DMS153 treated with DMSO at 0.1 percent for 48 hours (cell line): ENCODE data around the gene SPTBN5.

ENCODE experiments used
- DNase-seq: peaks from one replicate; lab custom pipeline; 2025; ENCODE audit not compliant: unreplicated experiment; lab: John Stamatoyannopoulos, UW

SPTBN5 gene

DNA sequence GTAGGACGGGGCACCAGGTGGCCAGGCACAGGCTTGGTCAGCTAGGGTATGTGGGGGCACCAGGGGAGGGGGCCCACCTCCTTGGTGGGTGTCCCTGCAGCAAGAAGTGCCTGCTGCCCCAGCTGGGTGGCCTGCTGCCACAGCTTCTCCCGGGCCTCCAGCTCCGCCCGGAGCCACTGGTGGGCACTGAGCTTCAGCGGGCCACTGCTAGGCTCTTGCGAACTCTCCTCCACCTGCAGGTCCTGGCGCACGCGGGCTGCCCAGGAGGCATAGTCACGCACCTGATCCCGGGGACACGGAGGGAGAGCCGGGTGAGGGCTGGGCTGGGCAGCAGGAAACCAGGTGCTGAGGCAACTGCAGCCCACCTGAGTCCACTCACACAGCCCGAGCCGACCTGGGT, 25.5 kb downstream of the SPTBN5 start:
- DNase-seq, result no peak

GRCh38 chr15:41866872-41867579, 26.8 kb downstream of the SPTBN5 start:
- no peak for DNase-seq

DNA sequence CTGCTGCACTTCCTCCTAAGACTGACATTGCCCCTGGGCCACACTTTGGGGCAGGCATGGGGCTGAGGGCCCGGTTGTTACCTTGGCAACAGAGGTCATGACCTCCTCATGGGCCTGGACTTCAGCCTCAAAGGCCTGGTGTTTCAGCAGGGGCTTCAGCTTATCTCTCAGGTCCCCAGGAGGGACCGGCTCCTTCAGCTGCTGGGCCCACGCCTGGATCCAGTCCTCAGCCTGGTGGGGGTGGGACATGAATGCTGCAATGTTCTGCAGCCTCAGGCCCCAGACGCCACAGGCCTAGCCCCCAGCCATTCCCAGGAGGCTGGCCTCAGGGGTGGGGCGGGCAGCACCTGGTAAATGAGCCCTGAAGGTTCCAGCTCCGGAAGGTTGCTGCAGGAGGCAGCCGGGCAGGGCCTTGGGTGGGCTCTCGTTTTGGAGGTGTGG, 27.6 kb downstream of the SPTBN5 start:
- DNase-seq, result no peak

GRCh38 chr15:41865490-41866055, 28.3 kb downstream of the SPTBN5 start:
- DNase-seq, result no peak

- peak; percentile 36 for DNase-seq
Observed at GRCh38 chr15:41862515-41863116, 31.2 kb downstream of the SPTBN5 start.

DNA sequence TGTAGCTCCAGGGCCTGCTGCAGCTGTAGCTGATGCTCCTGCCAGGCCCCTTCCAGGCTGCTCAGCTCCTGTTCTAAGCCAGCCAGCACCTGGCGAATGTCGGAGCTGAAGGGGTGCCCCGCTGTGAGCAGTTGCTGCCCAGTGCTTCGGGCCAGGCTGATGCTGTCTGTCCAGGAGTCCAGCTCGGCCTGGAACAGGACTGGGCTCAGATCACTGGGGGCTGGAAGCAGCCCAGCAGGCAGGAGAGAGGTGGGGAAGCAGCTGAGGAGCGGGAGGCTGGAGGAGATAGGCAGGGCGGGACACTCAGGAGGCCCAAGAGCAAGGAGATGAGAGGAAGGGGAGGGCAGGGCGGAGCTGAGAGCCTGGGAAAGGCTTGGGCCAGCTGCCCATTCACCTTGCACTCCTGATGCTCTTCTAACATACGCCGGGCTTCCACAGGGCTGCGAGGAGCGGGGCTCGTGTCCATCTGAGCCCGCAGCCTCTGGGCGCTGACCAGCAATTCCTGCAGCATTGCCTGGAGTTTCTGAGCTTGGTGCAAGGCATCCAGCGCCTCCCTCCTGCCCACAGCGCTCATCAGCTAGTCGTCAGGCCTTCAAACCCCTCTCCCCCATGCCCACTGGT, 32.0 kb downstream of the SPTBN5 start:
- DNase-seq, result no peak

GRCh38 chr15:41860049-41860828, 33.6 kb downstream of the SPTBN5 start:
- DNase-seq, result no peak

DNA sequence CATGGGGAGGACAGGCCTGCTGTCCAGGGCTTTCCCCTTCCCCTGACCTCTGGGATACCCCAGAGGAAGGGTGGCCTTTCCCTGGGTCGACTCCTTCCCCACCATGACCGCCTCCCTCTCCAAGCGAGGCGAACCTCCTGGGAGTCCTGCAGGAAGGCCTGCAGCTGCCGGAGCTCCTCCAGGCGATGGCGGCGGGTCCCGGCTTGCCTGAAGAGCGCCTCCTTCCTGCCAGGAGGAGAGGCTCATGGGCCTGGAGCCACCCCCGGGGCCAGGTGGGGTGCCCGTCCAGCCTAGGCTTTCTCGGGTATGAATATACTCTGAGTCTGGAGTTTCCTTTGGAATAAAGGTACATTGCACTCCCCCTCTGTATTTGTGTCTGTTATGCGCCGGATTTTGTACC, 35.1 kb downstream of the SPTBN5 start:
- DNase-seq, result no peak

DNA sequence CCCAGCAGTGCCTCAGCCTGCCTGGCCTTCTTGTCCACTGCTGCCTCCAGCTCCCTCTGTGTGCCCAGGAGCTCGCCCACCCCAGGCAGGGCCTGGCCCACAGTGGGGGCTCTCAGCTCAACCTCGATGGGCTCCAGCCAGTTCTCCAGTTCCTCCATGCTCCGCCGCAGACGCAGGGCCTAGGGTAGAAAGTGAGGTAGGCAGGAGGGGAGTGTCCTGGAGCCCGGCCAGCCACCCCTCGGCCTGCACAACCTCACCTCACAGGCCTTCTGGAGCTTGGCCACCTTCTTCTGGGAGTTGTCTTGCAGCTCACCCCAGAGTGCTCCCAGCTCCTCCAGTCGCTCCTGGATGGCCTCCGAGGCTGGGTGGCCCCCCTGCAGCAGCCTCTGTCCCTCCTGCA, 36.5 kb downstream of the SPTBN5 start:
- no peak for DNase-seq

DNA sequence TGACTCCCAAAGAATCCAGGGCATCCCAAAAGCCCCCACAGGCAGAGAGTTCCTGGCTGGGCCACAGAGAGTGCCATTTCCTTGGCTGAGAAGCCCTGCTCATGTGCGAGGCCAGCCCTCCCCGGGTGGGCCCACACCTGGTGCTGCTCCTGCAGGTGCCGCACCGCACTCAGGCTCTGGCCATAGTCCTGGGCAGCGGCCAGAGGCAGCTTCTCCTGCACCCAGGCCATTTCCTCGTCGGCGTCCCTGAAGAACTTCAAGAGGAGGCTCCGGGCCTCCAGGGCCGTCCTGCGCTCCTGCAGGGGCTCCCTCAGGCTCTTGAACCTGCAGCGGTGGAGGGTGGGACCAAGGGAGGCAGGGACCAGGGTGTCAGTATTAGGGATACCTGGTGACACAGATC, 37.1 kb downstream of the SPTBN5 start:
- DNase-seq, result no peak

DNA sequence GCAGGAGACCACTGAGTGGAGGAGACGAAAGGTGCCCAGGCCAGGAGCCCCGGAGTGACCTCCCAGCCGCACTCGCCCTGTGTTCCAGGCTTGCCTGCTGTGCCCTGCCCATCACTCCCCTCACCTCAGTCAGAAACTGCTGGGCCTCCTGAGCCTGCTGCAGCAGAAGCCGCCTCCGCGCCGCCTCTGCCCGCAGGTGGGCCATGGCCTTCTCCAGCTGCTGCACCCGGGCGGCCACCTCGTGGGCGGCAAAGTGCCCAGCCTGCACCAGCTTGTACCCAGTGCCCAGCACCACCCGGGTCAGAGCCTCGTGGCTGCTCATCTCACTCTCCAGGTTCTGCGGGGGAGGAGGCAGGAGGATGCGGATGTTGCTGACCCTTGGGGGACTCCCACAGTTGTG, 37.6 kb downstream of the SPTBN5 start:
- DNase-seq, result no peak

DNA sequence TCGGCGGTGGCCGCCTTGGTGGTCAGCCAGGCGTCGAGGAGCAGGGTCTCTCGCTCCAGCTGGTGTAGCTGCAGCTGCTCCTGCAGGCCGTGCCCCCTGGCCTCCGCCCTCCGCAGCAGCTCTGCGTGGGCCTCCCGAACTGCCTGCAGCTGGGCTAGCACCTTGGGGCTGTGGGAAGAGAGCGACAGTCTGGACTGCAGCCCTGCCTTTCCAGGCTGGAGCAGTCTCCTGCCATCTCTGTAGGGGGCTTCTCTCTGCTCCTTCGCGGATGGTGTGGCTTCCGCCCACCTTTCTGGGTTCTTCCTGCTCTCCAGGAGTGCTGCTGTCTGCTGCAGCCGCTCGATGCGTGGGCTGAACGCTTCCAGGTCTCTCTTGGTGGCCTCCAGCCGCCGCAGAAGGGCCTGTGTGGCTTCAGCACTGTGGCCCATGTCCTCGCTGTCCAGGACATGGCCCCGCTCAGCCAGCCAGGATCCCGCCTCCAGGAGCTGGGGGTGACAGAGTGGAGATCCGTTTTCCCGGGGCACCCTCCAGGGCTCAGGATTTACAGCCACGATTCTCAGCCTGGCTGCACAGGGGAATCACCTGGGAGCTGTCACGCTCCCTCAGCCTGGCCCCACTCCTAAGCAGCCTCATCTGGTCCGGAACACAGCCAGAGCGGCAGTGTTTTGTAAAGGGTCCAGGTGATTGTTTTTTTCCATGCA, 38.4 kb downstream of the SPTBN5 start:
- DNase-seq, result no peak

DNA sequence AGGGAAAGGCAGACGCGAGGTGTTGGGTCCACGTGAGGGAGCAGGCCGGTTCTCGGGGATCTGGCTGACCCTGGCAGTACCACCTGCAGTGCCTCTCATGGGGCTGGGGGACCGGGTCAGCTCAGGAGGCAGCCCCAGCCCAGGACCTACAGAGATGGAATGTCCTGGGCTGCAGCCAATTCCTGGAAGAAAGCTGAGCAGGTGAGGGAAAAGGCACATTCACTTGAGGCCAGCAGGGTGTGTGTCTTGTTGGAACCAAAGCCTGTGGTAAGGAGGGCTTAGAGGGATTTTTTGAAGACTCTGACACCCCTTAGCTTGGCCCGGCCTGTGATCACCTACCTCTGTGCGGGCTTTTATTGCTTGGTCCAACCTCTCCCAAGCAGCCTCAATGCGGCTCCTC, 39.4 kb downstream of the SPTBN5 start:
- DNase-seq, result no peak

DNA sequence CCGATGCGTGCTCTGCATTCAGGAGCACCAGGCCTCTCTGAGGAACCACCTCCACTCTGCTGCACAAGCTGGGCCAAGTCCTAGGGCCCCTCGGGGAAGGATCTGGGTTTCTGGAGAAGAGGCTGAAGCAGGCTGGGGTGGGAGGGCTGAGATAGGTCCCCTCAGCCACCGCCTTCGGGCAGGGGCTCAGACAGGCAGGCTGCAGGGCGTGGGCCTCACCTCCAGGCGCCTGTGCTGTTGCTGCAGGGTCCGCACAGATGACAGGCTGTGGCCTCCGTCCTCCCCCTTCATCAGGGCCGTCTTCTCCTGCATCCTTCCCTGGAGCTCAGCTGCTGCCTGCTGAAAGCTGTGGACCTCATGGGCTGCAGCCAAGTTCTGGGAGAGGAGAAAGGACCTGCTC, 40.0 kb downstream of the SPTBN5 start:
- no peak for DNase-seq

GRCh38 chr15:41852736-41853590, 40.9 kb downstream of the SPTBN5 start:
- DNase-seq, result no peak

- no peak for DNase-seq
Observed at GRCh38 chr15:41851755-41852370, 42.0 kb downstream of the SPTBN5 start.

DNA sequence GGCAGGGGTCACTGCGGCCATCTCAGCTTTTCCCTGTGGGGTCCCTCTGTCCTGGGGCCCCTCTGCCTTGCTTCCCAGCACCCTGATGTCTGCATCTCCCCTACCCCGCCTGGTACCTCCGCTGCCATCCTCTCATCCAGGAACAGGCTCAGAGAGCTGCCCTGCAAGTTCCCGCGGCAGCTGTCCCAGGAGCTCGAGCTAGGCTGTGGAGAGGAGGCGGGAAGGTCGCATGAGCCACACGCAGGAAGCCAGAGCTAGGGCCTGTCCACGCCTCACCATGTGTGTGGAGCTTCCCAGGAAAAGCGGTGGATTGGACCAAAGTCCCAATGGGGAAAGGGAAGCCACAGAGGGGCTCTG, 42.7 kb downstream of the SPTBN5 start:
- DNase-seq, result no peak

GRCh38 chr15:41850482-41851166, 43.2 kb downstream of the SPTBN5 start:
- no peak for DNase-seq

DNA sequence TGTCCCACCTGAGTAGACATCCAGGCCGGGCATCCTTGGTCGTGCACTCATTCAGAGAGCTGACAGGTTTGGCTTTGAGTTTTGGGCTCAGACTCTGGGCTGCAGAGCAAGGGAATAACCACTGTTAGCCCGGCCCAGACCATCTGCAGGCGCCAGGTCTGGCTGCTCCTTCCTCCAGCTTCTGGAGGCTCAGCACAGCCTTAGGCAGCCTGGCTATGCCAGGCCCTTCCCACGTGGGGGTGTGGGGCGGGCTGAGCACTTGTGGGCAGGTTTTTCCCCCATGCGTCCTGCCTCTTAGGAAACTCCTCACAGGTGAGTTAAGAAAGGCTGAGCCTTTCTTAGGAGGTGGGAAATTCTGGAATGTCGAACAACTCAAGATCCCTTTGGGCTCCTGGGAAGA, 44.0 kb downstream of the SPTBN5 start:
- no peak for DNase-seq
